Chondrocyte (in vitro differentiated cells): ENCODE measurements around the gene CAV2. TPM values are rescaled to one million over a fixed set of nuclear protein-coding genes. Genes with fewer than 3 reads are reported as not detected.

ENCODE experiments used
- DNase-seq: peaks from one replicate; pipeline ENCODE4 v3.0.0; 2021; ENCODE audit warnings: mixed read lengths, low spot score
- H3K27ac Mint-ChIP-seq: one replicate; pipeline ENCODE4 v1.8.0; 2021; ENCODE audit warnings: mild to moderate bottlenecking, moderate library complexity, mixed read lengths; ENCODE audit not compliant: unreplicated experiment
- H3K27me3 Mint-ChIP-seq: 2 replicates; pipeline ENCODE4 v1.8.0; 2021; ENCODE audit warnings: low read depth, mixed read lengths
- H3K36me3 Mint-ChIP-seq: 2 replicates; pipeline ENCODE4 v1.8.0; 2021; ENCODE audit warnings: low read depth, mixed read lengths
- H3K4me1 Mint-ChIP-seq: 2 replicates; pipeline ENCODE4 v1.8.0; 2021; ENCODE audit warnings: low read depth, mild to moderate bottlenecking, mixed read lengths
- H3K4me3 Mint-ChIP-seq: one replicate; pipeline ENCODE4 v1.8.0; 2021; ENCODE audit warnings: mild to moderate bottlenecking, moderate library complexity, mixed read lengths; ENCODE audit not compliant: unreplicated experiment
- H3K9me3 Mint-ChIP-seq: 2 replicates; pipeline ENCODE4 v1.8.0; 2021; ENCODE audit warnings: low read depth, mixed read lengths
- total RNA-seq: library from RNA; stranded (reverse); gene quantifications from 3 replicates; pipeline ENCODE4 v1.2.1, GENCODE V29; 2021
- TF ChIP-seq, protein P1 (sequence below): fragments of 200-600 bp; sonication (generic); IDR thresholded peaks from 2 replicates; pipeline ENCODE4 v1.5.0; 2021; ENCODE audit warnings: antibody characterized with exemption, mild to moderate bottlenecking, moderate library complexity

The CAV2 gene
- total RNA-seq, 1 donor from 2014 or later = 127 TPM

DNA sequence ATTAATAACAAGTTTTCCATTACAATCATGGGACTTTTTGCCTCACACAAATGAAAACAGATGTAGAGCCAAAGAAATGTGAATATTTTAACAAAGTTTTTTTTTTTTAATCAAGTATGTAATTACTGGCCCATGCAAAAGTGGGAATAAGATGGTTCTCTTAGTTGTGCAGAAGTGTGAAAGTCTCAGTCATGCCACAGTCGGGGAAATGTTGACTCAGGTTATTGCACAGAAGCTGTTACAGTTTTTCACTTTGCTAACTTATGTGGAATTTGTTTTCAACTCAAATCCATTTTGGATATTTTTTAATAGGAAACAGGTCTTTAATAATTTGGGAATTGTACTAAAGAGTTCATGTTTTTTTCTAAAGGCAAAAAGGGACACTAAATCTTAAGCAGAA is 44.0 kb upstream of the CAV2 start:
- Mint-ChIP-seq H3K36me3 (no peaks in the 10 kb centered on the region), H3K9me3 (no peaks in the 10 kb centered on the region), H3K27ac (no peak overlapping the region), H3K4me3 (no peak overlapping the region), H3K27me3 (no peaks in the 10 kb centered on the region), H3K4me1 (peaks cover 10% of the 10 kb centered on the region)
- TF ChIP-seq, protein P1, sequence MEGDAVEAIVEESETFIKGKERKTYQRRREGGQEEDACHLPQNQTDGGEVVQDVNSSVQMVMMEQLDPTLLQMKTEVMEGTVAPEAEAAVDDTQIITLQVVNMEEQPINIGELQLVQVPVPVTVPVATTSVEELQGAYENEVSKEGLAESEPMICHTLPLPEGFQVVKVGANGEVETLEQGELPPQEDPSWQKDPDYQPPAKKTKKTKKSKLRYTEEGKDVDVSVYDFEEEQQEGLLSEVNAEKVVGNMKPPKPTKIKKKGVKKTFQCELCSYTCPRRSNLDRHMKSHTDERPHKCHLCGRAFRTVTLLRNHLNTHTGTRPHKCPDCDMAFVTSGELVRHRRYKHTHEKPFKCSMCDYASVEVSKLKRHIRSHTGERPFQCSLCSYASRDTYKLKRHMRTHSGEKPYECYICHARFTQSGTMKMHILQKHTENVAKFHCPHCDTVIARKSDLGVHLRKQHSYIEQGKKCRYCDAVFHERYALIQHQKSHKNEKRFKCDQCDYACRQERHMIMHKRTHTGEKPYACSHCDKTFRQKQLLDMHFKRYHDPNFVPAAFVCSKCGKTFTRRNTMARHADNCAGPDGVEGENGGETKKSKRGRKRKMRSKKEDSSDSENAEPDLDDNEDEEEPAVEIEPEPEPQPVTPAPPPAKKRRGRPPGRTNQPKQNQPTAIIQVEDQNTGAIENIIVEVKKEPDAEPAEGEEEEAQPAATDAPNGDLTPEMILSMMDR = no peak
- DNase-seq = no peak

DNA sequence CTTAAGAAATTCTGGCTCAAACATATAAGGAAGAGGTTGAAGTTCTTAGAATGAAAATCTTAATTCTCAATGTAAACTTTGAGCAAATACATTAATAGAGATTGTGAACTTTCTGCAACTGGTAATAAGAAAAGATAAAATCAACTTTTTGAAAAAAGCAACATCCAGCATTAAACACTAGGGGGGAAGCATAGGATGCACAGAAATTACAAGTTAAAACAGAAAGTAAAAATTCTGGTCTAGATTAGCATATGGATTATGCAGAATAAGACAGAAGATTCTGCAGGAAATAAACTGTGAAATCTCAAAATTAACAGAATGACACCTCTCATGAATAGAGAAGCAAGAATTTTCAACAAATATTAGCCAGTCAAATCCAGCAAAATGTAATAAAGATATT is 38.0 kb upstream of the CAV2 start:
- no peaks in the 10 kb centered on the region for H3K27me3 Mint-ChIP-seq
- no peak overlapping the region for H3K27ac Mint-ChIP-seq
- no peak overlapping the region for H3K4me3 Mint-ChIP-seq
- H3K9me3 Mint-ChIP-seq = no peaks in the 10 kb centered on the region
- peaks cover 14% of the 10 kb centered on the region for H3K4me1 Mint-ChIP-seq
- TF ChIP-seq, protein P1 = peak; percentile 66
- DNase-seq = no peak
- H3K36me3 Mint-ChIP-seq = no peaks in the 10 kb centered on the region

DNA sequence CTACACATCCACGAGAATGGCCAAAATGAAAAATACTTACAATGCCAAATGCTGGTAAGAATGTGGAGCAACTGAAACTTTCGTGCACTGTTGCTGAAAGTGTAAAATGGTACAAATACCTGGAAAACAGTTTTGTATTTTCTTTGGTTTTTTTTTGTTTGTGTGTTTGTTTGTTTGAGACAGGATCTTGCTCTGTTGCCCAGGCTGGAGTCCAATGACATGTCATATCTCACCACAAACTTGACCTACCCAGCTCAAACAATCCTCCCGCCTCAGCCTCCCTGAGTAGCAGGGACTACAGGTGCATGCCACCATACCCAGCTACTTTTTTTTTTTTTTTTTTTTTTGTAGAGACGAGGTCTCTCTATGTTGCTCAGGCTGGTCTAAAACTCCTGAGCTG is 35.6 kb upstream of the CAV2 start:
- Mint-ChIP-seq H3K36me3 (no peaks in the 10 kb centered on the region), H3K27me3 (no peaks in the 10 kb centered on the region), H3K4me3 (no peak overlapping the region), H3K9me3 (no peaks in the 10 kb centered on the region), H3K27ac (no peak overlapping the region), H3K4me1 (peaks cover 15% of the 10 kb centered on the region)
- TF ChIP-seq, protein P1 = no peak
- no peak for DNase-seq

DNA sequence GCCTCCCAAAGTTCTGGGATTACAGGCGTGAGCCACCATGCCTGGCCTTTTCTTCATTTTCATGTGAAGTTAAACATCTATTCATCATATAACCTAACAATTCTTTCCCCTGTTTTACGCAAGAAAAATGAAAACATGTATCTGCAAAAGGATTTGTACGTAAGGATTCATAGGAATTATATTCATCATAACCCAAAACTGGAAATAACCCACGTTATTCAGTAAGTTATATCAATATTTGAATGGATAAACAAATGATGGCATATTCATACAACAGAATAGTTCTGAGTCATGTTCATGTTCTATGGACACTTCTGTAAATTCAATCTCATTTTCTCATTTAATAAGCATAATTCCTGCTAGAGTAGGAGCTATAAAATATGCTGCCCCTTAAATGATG is 35.2 kb upstream of the CAV2 start:
- no peak for DNase-seq
- Mint-ChIP-seq H3K27ac (no peak overlapping the region), H3K36me3 (no peaks in the 10 kb centered on the region), H3K4me1 (peaks cover 15% of the 10 kb centered on the region), H3K27me3 (no peaks in the 10 kb centered on the region), H3K4me3 (no peak overlapping the region), H3K9me3 (no peaks in the 10 kb centered on the region)
- TF ChIP-seq, protein P1 = no peak

DNA sequence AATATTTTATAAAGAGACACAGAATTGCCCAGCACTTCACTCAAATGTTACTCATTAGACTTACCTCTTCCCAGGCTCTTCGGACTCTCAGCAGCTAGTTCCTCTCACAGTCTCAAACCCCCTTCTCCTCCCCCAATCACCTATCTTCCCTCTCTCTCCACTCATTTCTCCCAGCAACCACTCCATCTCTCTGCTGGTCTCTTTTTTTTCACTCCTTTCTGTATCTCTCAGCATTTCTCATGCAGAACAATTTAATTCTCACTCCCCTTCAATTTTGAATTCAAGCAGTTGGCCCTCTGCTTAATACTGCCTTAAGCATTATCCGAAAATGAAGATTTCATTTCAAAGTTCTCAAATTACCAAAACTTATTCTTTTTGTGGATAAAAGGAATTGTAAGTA is 34.4 kb upstream of the CAV2 start:
- DNase-seq = no peak
- TF ChIP-seq, protein P1 = no peak
- Mint-ChIP-seq H3K27ac (peak overlapping the region; percentile 8), H3K9me3 (no peaks in the 10 kb centered on the region), H3K4me1 (peaks cover 15% of the 10 kb centered on the region), H3K4me3 (no peak overlapping the region), H3K27me3 (no peaks in the 10 kb centered on the region), H3K36me3 (no peaks in the 10 kb centered on the region)
